SU-DHL-6 (cell line): Measurements from ENCODE around the gene TBC1D23.
"Not testable (repeated sequence)": the region's sequence is repeated elsewhere in the genome, so short reads cannot be mapped to it uniquely, and the experiment has no call there.

Experiments
- H2AFZ ChIP-seq: fragments of 200-600 bp; sonication (generic); 2 replicates; pipeline ENCODE4 v1.6.1; 2014; ENCODE audit warnings: low read depth, mild to moderate bottlenecking, moderate library complexity, mixed read lengths, antibody characterized with exemption, low read length; ENCODE audit not compliant: severe bottlenecking
- H3F3A ChIP-seq: fragments of 200-600 bp; shearing (Covaris generic); 2 replicates; pipeline ENCODE4 v1.6.0; 2016; ENCODE audit warnings: antibody characterized with exemption, mild to moderate bottlenecking; ENCODE audit not compliant: insufficient read depth
- H3K27ac ChIP-seq: fragments of 200-600 bp; sonication (generic); 2 replicates; pipeline ENCODE4 v1.5.1; 2016; ENCODE audit warnings: low read depth, mild to moderate bottlenecking, low read length, moderate library complexity, mixed read lengths
- H3K27me3 ChIP-seq: fragments of 200-600 bp; sonication (generic), shearing (Covaris generic); 2 replicates; pipeline ENCODE4 v1.6.0; 2014; ENCODE audit warnings: mild to moderate bottlenecking, low read length
- H3K36me3 ChIP-seq: fragments of 200-600 bp; sonication (generic); 2 replicates; pipeline ENCODE4 v1.6.1; 2014; ENCODE audit warnings: mild to moderate bottlenecking, low read length, mixed read lengths
- H3K4me2 ChIP-seq: fragments of 300-600, 200-600 bp; shearing (Covaris generic), sonication (generic); 2 replicates; pipeline ENCODE4 v1.6.0; 2014; ENCODE audit warnings: low read length, low read depth, mild to moderate bottlenecking; ENCODE audit not compliant: poor library complexity, severe bottlenecking
- H3K4me3 ChIP-seq: fragments of 200-600 bp; sonication (generic); 2 replicates; pipeline ENCODE4 v1.5.1; 2014; ENCODE audit warnings: antibody characterized with exemption, low read length, mild to moderate bottlenecking, mixed read lengths; ENCODE audit not compliant: insufficient read depth, poor library complexity, severe bottlenecking
- H3K79me2 ChIP-seq: fragments of 200-600 bp; sonication (generic); 2 replicates; pipeline ENCODE4 v1.6.1; 2014; ENCODE audit warnings: mild to moderate bottlenecking, low read length, moderate library complexity; ENCODE audit not compliant: insufficient read depth
- H3K9ac ChIP-seq: fragments of 200-600 bp; sonication (generic); 2 replicates; pipeline ENCODE4 v1.7.0; 2014; ENCODE audit warnings: mild to moderate bottlenecking, low read length
- H3K9me2 ChIP-seq: fragments of 200-600 bp; sonication (generic); replicated peaks from 2 replicates; pipeline ENCODE4 v1.6.1; 2014; ENCODE audit warnings: low read length; ENCODE audit not compliant: insufficient read depth
- H3K9me3 ChIP-seq: fragments of 200-600 bp; sonication (generic); 2 replicates; pipeline ENCODE4 v1.6.1; 2014; ENCODE audit warnings: low read length, mixed read lengths; ENCODE audit not compliant: insufficient read depth
- H4K20me1 ChIP-seq: fragments of 200-600 bp; sonication (generic); 2 replicates; pipeline ENCODE4 v1.6.1; 2014; ENCODE audit warnings: low read depth, mild to moderate bottlenecking, antibody characterized with exemption, low read length, moderate library complexity, mixed read lengths
- CTCF ChIP-seq: fragments of 200-600 bp; sonication (generic); IDR thresholded peaks from one replicate; pipeline ENCODE4 v1.5.1; 2017; ENCODE audit warnings: antibody characterized with exemption, mild to moderate bottlenecking, low read length, moderate library complexity; ENCODE audit not compliant: insufficient read depth, poor library complexity, severe bottlenecking
- EZH2phosphoT487 ChIP-seq: fragments of 200-600 bp; sonication (generic), shearing (Covaris generic); conservative IDR thresholded peaks from 2 replicates; pipeline ENCODE4 v1.6.1; 2018; ENCODE audit warnings: mild to moderate bottlenecking, antibody characterized with exemption, low read length, moderate library complexity, mixed read lengths

The TBC1D23 gene

GRCh38 chr3:100339786-100340185 lies 79.0 kb downstream of the TBC1D23 start:
- peaks cover 26% of the 10 kb centered on the region; the same call in 1 of the 2 replicates for H3K36me3 ChIP-seq
- H4K20me1 ChIP-seq = no peaks in the 10 kb centered on the region
- H3K4me3 ChIP-seq = no peak overlapping the region
- H3K9me3 ChIP-seq = no peaks in the 10 kb centered on the region
- H3K4me2 ChIP-seq = no peak overlapping the region
- no peaks in the 10 kb centered on the region; the same call in 1 of the 2 replicates for H3F3A ChIP-seq
- no peak for TF ChIP-seq CTCF
- TF ChIP-seq EZH2phosphoT487 = no peak
- H3K79me2 ChIP-seq = peaks cover 10% of the 10 kb centered on the region
- H2AFZ ChIP-seq = no peak overlapping the region
- no peaks in the 10 kb centered on the region for H3K27me3 ChIP-seq
- no peaks in the 10 kb centered on the region for H3K9me2 ChIP-seq
- H3K9ac ChIP-seq = no peak overlapping the region
- no peak overlapping the region for H3K27ac ChIP-seq

- Histone ChIP-seq H3K9ac (no peak overlapping the region), H4K20me1 (no peaks in the 10 kb centered on the region), H3K27ac (no peak overlapping the region), H2AFZ (no peak overlapping the region), H3K9me3 (no peaks in the 10 kb centered on the region), H3F3A (no peaks in the 10 kb centered on the region; the same call in 1 of the 2 replicates), H3K9me2 (no peaks in the 10 kb centered on the region), H3K4me2 (no peak overlapping the region), H3K27me3 (no peaks in the 10 kb centered on the region), H3K4me3 (no peak overlapping the region), H3K36me3 (peaks cover 26% of the 10 kb centered on the region; the same call in 1 of the 2 replicates), H3K79me2 (peaks cover 6% of the 10 kb centered on the region)
- TF ChIP-seq CTCF (no peak), EZH2phosphoT487 (no peak)
Observed at GRCh38 chr3:100340527-100340926, 79.7 kb downstream of the TBC1D23 start.

GRCh38 chr3:100348727-100349126 lies 87.9 kb downstream of the TBC1D23 start:
- TF ChIP-seq CTCF = no peak
- TF ChIP-seq EZH2phosphoT487 = no peak
- no peaks in the 10 kb centered on the region for H3F3A ChIP-seq
- H3K4me2 ChIP-seq = no peak overlapping the region
- no peak overlapping the region for H3K27ac ChIP-seq
- no peaks in the 10 kb centered on the region for H3K9me2 ChIP-seq
- no peaks in the 10 kb centered on the region for H3K9me3 ChIP-seq
- H3K9ac ChIP-seq = no peak overlapping the region
- H3K36me3 ChIP-seq = peaks cover 26% of the 10 kb centered on the region
- no peaks in the 10 kb centered on the region for H4K20me1 ChIP-seq
- no peaks in the 10 kb centered on the region for H3K27me3 ChIP-seq
- no peaks in the 10 kb centered on the region for H3K79me2 ChIP-seq
- H3K4me3 ChIP-seq = no peak overlapping the region
- no peak overlapping the region for H2AFZ ChIP-seq

- H3K27ac ChIP-seq, H3K9me3 ChIP-seq, H3K9me2 ChIP-seq, H3K79me2 ChIP-seq, H2AFZ ChIP-seq, H3K4me2 ChIP-seq, H4K20me1 ChIP-seq, H3K9ac ChIP-seq, H3F3A ChIP-seq, H3K4me3 ChIP-seq, H3K27me3 ChIP-seq: not testable (repeated sequence)
- peaks cover 22% of the 10 kb centered on the region for H3K36me3 ChIP-seq
Observed at GRCh38 chr3:100351770-100352169, 91.0 kb downstream of the TBC1D23 start.
